ENCODE results near the gene DHRS12.

The DHRS12 gene

GRCh38 chr13:51778392-51778791, 25.6 kb downstream of the DHRS12 start:
- no peak for DNase-seq

GRCh38 chr13:51777921-51778320, 26.0 kb downstream of the DHRS12 start:
- DNase-seq, result no peak

- no peak for DNase-seq
Observed at GRCh38 chr13:51776179-51776578, 27.8 kb downstream of the DHRS12 start.

- no peak for DNase-seq
Observed at GRCh38 chr13:51773515-51773914, 30.4 kb downstream of the DHRS12 start.

- no peak for DNase-seq
Observed at GRCh38 chr13:51772781-51773180, 31.2 kb downstream of the DHRS12 start.

GRCh38 chr13:51772105-51772455, 31.9 kb downstream of the DHRS12 start:
- no peak for DNase-seq

GRCh38 chr13:51771418-51772104, 32.4 kb downstream of the DHRS12 start:
- no peak for DNase-seq

- DNase-seq, result no peak
Observed at GRCh38 chr13:51770681-51771417, 33.1 kb downstream of the DHRS12 start.

- no peak for DNase-seq
Observed at GRCh38 chr13:51770160-51770559, 33.8 kb downstream of the DHRS12 start.

GRCh38 chr13:51769455-51770127, 34.4 kb downstream of the DHRS12 start:
- DNase-seq, result no peak

- no peak for DNase-seq
Observed at GRCh38 chr13:51768976-51769375, 35.0 kb downstream of the DHRS12 start.

GRCh38 chr13:51768378-51768921, 35.5 kb downstream of the DHRS12 start:
- DNase-seq, result no peak

- no peak for DNase-seq
Observed at GRCh38 chr13:51767100-51767499, 36.9 kb downstream of the DHRS12 start.

- DNase-seq, result no peak
Observed at GRCh38 chr13:51765142-51765515, 38.8 kb downstream of the DHRS12 start.

GRCh38 chr13:51764184-51765141, 39.5 kb downstream of the DHRS12 start:
- peak; percentile 44 for DNase-seq

GRCh38 chr13:51763486-51763885, 40.5 kb downstream of the DHRS12 start:
- DNase-seq, result no peak

GRCh38 chr13:51761643-51762350, 42.2 kb downstream of the DHRS12 start:
- no peak for DNase-seq

- DNase-seq, result peak; percentile 70
Observed at GRCh38 chr13:51760592-51760991, 43.4 kb downstream of the DHRS12 start.

- no peak for DNase-seq
Observed at GRCh38 chr13:51759240-51759639, 44.7 kb downstream of the DHRS12 start.

GRCh38 chr13:51758691-51759090, 45.3 kb downstream of the DHRS12 start:
- DNase-seq, result no peak

- DNase-seq, result no peak
Observed at GRCh38 chr13:51756651-51757050, 47.3 kb downstream of the DHRS12 start.
